HepG2 (cell line): ENCODE data around the gene FSIP1. TPM values are rescaled to one million over a fixed set of nuclear protein-coding genes. Genes with fewer than 3 reads are reported as not detected.

Source experiments
- ATAC-seq: fragments of 200-7000 bp; cut with Tn5 transposase; 3 replicates; pipeline ENCODE4 v1.9.1; 2020; ENCODE audit warnings: mild to moderate bottlenecking, moderate library complexity
- BruUV-seq: library from RNA; stranded (reverse); fragments of 400-500 nt; replicated peaks from 2 replicates; lab custom pipeline; 2021; lab: Mats Ljungman, UMichigan
- CTCF ChIA-PET: fragments of 300-600 bp; formaldehyde crosslinking; extraction: SDS; loops from one replicate; lab custom pipeline; 2021; ENCODE audit warnings: low total read pairs, inconsistent platforms, low intra/inter-chr PET ratio; lab: Yijun Ruan, JAX
- POLR2A ChIA-PET: fragments of 350-600 bp; sonication (Branson Sonifier 250); formaldehyde crosslinking; loops from one replicate; lab custom pipeline; 2020; ENCODE audit warnings: antibody characterized with exemption, inconsistent platforms; lab: Yijun Ruan, JAX
- DNase-seq: peaks from one replicate; pipeline ENCODE4 v3.0.0-alpha.2; 2015; ENCODE audit warnings: low spot score
- FAIRE-seq: peaks from 3 replicates; lab custom pipeline; 2011; peaks lifted over from hg19 to GRCh38; lab: Jason Lieb, UNC
- H2AFZ ChIP-seq: one replicate; pipeline ENCODE4 v1.6.1; 2011; ENCODE audit warnings: low read length, inconsistent platforms
- H3K27ac ChIP-seq: fragments of 300-600 bp; 3 replicates; pipeline ENCODE4 v1.8.0; 2011; ENCODE audit warnings: mixed run types, mild to moderate bottlenecking, mixed read lengths, low read length, inconsistent platforms; ENCODE audit not compliant: insufficient read depth; ENCODE audit errors: extremely low read length
- H3K27me3 ChIP-seq, 2 experiments: fragments of 200-600 bp in 1 of 2; 2 replicates in 1 of 2; 3 replicates in 1 of 2; pipeline versions ENCODE4 v1.6.0 to v1.8.0; 2011; ENCODE audit warnings: low read length in 2 of 2, mild to moderate bottlenecking in 2 of 2, moderate library complexity in 2 of 2, inconsistent platforms in 1 of 2; ENCODE audit not compliant: insufficient read depth in 2 of 2, control insufficient read depth in 1 of 2
- H3K36me3 ChIP-seq, 2 experiments: fragments of 200-600 bp in 1 of 2; replicated peaks in 1 of 2; 2 replicates in 1 of 2; 3 replicates in 1 of 2; pipeline versions ENCODE4 v1.5.1 to v1.8.0; 2011; ENCODE audit warnings: low read length in 2 of 2, inconsistent platforms in 1 of 2; ENCODE audit not compliant: insufficient read depth in 2 of 2, control insufficient read depth in 1 of 2
- H3K4me1 ChIP-seq: 2 replicates; pipeline ENCODE4 v1.5.1; 2012; ENCODE audit warnings: low read length, inconsistent platforms; ENCODE audit not compliant: insufficient read depth
- H3K4me2 ChIP-seq: 2 replicates; pipeline ENCODE4 v1.6.0; 2011; ENCODE audit warnings: low read depth, low read length, inconsistent platforms
- H3K4me3 ChIP-seq, 3 experiments: fragments of 200-600 bp in 1 of 3; sonication (generic), shearing (Covaris generic) in 1 of 3; replicated peaks in 1 of 3; 2 replicates each; pipeline ENCODE4 v1.5.1; 2011 to 2016; ENCODE audit warnings: low read length in 3 of 3, inconsistent platforms in 2 of 3, low read depth in 2 of 3, mild to moderate bottlenecking in 2 of 3, control low read depth in 1 of 3, mixed read lengths in 1 of 3; ENCODE audit not compliant: insufficient read depth in 1 of 3
- H3K79me2 ChIP-seq: one replicate; pipeline ENCODE4 v1.6.1; 2011; ENCODE audit warnings: low read length, inconsistent platforms; ENCODE audit not compliant: insufficient read depth
- H3K9ac ChIP-seq: 2 replicates; pipeline ENCODE4 v1.6.0; 2011; ENCODE audit warnings: mild to moderate bottlenecking, low read depth, low read length, inconsistent platforms; ENCODE audit not compliant: insufficient read depth
- H3K9me3 ChIP-seq: 2 replicates; pipeline ENCODE4 v1.5.1; 2012; ENCODE audit warnings: mild to moderate bottlenecking, low read length
- H4K20me1 ChIP-seq: 2 replicates; pipeline ENCODE4 v1.6.0; 2011; ENCODE audit warnings: inconsistent platforms, mild to moderate bottlenecking, low read length, moderate library complexity; ENCODE audit not compliant: insufficient read depth
- PRPF4 ChIP-seq: fragments of 200-400 bp; formaldehyde crosslinking; IDR thresholded peaks from 2 replicates; pipeline ENCODE4 v1.6.1; 2016; ENCODE audit warnings: low read length, low read depth; ENCODE audit not compliant: poor library complexity, severe bottlenecking
- ZNF124 ChIP-seq: sonication (generic); formaldehyde crosslinking; IDR thresholded peaks from 2 replicates; pipeline ENCODE4 v1.4.0; 2020; ENCODE audit warnings: missing genetic modification reagents
- WGBS: methylation state at CpG from one replicate; pipeline ENCODE4 v1.1.6; 2017; ENCODE audit warnings: low lambda C conversion rate; 5-methylcytosine and 5-hydroxymethylcytosine counted together
- in situ Hi-C: cut with HindIII; loops from 2 replicates; pipeline ENCODE4 v1.10.0; 2017; ENCODE audit warnings: low pct_unique_long_range_greater_than_20kb; ENCODE audit not compliant: extremely low pct_ligation_motif_present
- intact Hi-C: fragments of 100-400 bp; cut with micrococcal nuclease; formaldehyde crosslinking; loops from one replicate; pipeline ENCODE4 v1.10.0; 2022; ENCODE audit not compliant: unreplicated experiment
- polyA plus RNA-seq, 8 experiments: library from polyadenylated mRNA; depleted of rRNA in 3 of 8; stranded (reverse) in 7 of 8; unstranded in 1 of 8; fragments of >200 nt; fragmentation: Illumina TruSeq in 4 of 8; extraction: Trizol in 4 of 8; gene quantifications; 2 replicates each; pipeline versions ENCODE4 v1.2.1 to v1.2.3, GENCODE V29; 2011 to 2016; ENCODE audit warnings: low read depth in 4 of 8, missing spikeins in 1 of 8, mixed read lengths in 1 of 8; ENCODE audit not compliant: insufficient read depth in 1 of 8
- total RNA-seq, 5 experiments: library from RNA; depleted of rRNA; stranded (reverse); fragments of >200 nt; fragmentation: Illumina TruSeq; extraction: Trizol; gene quantifications; 2 replicates each; pipeline ENCODE4 v1.2.3, GENCODE V29; 2016; ENCODE audit warnings: low read depth in 1 of 5
- TF ChIP-seq, protein P1 (sequence below): sonication (generic); formaldehyde crosslinking; IDR thresholded peaks from 2 replicates; pipeline ENCODE4 v1.5.0; 2020; ENCODE audit warnings: mild to moderate bottlenecking, missing genetic modification reagents, borderline replicate concordance
- TF ChIP-seq, protein P2 (sequence below), 2 experiments: fragments of 450-650 bp in 1 of 2; sonication (generic) in 1 of 2; formaldehyde crosslinking; IDR thresholded peaks; 2 replicates each; pipeline versions ENCODE4 v1.5.0 to v1.8.0; 2020 to 2022; ENCODE audit warnings: mild to moderate bottlenecking in 1 of 2, missing genetic modification reagents in 1 of 2

The FSIP1 gene
- total and polyA plus RNA-seq, 2 of the 13 experiments (the other 11 are each of a cell fraction or from before 2014, with no cell fraction given): 0.18 TPM; not detected in 1

DNA sequence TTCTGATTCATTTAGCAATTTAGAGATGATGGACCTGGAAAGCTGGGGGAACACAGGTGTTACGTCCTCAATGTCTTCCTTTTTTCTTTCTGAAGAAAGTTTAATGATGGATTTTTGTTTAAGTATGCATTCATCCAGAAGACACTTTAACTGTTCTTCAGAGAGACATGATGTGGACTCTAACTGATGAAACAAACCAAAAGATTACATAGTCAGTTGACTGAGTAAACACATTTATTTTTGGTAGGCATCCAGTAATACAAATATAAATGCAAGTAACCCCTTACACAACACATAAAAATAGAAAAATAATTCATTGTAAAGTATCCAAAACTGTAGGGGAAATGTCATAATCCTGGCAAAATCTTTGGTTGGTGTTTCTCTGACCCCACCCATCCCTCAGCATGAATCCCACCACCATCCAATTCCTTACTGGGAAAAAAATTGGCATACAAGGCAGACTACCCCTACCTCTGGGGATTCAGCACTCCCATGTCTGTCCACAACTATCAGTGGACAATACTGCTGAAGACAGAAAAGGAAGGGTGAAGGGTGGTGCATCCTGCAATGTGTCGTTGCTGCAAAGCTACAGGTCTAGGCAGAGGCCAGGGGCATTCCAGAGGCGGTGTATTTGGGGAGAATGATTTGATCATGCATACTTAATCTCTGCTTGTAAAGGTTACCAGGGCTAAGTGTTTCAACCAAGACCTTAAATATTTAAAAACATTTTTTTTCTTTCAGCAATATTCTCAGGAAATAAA is 164.4 kb downstream of the FSIP1 start:
- no peaks in the 10 kb centered on the region for H3K36me3 ChIP-seq
- BruUV-seq: no TSS peak
- H3K4me1 ChIP-seq: no peaks in the 10 kb centered on the region; the same call in 1 of the 2 replicates
- H3K79me2 ChIP-seq: no peaks in the 10 kb centered on the region
- CTCF ChIA-PET: no interaction called here
- no peak overlapping the region for H3K27ac ChIP-seq
- H2AFZ ChIP-seq: no peak overlapping the region
- intact Hi-C loops: no loop called here
- H3K9me3 ChIP-seq: no peaks in the 10 kb centered on the region
- TF ChIP-seq, protein P1, sequence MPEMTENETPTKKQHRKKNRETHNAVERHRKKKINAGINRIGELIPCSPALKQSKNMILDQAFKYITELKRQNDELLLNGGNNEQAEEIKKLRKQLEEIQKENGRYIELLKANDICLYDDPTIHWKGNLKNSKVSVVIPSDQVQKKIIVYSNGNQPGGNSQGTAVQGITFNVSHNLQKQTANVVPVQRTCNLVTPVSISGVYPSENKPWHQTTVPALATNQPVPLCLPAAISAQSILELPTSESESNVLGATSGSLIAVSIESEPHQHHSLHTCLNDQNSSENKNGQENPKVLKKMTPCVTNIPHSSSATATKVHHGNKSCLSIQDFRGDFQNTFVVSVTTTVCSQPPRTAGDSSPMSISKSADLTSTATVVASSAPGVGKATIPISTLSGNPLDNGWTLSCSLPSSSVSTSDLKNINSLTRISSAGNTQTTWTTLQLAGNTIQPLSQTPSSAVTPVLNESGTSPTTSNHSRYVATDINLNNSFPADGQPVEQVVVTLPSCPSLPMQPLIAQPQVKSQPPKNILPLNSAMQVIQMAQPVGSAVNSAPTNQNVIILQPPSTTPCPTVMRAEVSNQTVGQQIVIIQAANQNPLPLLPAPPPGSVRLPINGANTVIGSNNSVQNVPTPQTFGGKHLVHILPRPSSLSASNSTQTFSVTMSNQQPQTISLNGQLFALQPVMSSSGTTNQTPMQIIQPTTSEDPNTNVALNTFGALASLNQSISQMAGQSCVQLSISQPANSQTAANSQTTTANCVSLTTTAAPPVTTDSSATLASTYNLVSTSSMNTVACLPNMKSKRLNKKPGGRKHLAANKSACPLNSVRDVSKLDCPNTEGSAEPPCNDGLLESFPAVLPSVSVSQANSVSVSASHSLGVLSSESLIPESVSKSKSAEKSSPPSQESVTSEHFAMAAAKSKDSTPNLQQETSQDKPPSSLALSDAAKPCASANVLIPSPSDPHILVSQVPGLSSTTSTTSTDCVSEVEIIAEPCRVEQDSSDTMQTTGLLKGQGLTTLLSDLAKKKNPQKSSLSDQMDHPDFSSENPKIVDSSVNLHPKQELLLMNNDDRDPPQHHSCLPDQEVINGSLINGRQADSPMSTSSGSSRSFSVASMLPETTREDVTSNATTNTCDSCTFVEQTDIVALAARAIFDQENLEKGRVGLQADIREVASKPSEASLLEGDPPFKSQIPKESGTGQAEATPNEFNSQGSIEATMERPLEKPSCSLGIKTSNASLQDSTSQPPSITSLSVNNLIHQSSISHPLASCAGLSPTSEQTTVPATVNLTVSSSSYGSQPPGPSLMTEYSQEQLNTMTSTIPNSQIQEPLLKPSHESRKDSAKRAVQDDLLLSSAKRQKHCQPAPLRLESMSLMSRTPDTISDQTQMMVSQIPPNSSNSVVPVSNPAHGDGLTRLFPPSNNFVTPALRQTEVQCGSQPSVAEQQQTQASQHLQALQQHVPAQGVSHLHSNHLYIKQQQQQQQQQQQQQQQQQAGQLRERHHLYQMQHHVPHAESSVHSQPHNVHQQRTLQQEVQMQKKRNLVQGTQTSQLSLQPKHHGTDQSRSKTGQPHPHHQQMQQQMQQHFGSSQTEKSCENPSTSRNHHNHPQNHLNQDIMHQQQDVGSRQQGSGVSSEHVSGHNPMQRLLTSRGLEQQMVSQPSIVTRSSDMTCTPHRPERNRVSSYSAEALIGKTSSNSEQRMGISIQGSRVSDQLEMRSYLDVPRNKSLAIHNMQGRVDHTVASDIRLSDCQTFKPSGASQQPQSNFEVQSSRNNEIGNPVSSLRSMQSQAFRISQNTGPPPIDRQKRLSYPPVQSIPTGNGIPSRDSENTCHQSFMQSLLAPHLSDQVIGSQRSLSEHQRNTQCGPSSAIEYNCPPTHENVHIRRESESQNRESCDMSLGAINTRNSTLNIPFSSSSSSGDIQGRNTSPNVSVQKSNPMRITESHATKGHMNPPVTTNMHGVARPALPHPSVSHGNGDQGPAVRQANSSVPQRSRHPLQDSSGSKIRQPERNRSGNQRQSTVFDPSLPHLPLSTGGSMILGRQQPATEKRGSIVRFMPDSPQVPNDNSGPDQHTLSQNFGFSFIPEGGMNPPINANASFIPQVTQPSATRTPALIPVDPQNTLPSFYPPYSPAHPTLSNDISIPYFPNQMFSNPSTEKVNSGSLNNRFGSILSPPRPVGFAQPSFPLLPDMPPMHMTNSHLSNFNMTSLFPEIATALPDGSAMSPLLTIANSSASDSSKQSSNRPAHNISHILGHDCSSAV (CRISPR knock-in tag): no peak
- TF ChIP-seq PRPF4: no peak
- TF ChIP-seq, protein P2, sequence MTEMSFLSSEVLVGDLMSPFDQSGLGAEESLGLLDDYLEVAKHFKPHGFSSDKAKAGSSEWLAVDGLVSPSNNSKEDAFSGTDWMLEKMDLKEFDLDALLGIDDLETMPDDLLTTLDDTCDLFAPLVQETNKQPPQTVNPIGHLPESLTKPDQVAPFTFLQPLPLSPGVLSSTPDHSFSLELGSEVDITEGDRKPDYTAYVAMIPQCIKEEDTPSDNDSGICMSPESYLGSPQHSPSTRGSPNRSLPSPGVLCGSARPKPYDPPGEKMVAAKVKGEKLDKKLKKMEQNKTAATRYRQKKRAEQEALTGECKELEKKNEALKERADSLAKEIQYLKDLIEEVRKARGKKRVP (CRISPR knock-in tag; IDR thresholded peaks at IDR 0.05): peak in 1 of 2 experiments; percentile 64; a peak in 2 of 4 replicates
- TF ChIP-seq ZNF124 (CRISPR knock-in tag): no peak
- DNase-seq (no peak), FAIRE-seq (no peak), ATAC-seq (no peak)
- H4K20me1 ChIP-seq: no peaks in the 10 kb centered on the region
- in situ Hi-C loops: no loop called here
- WGBS: 22% methylated on average over 3 of the region's 3 CpGs
- no peaks in the 10 kb centered on the region for H3K27me3 ChIP-seq
- H3K4me3 ChIP-seq: no peak overlapping the region
- POLR2A ChIA-PET: no interaction called here
- H3K9ac ChIP-seq: no peak overlapping the region
- H3K4me2 ChIP-seq: no peak overlapping the region
